ENCODE data around the gene CDKN2A. TPM values are rescaled to one million over a fixed set of nuclear protein-coding genes. Genes with fewer than 3 reads are reported as not detected.

CDKN2A gene
- polyA plus RNA-seq, 1 of the 3 experiments (the other 2 are of a cell fraction): 41.4 TPM

GRCh38 chr9:21931428-21931827, 62.8 kb downstream of the CDKN2A start (continued):
- TF ChIP-seq MXI1 (IDR thresholded peaks at IDR 0.05; ENCODE audit: low read depth, low read length): no peak
- no peak for TF ChIP-seq IRF3 (IDR thresholded peaks at IDR 0.05; ENCODE audit: low read depth, low read length)
- no peak for TF ChIP-seq SIN3A (IDR thresholded peaks at IDR 0.05; ENCODE audit: borderline replicate concordance, low read depth, low read length)

GRCh38 chr9:21927752-21928151, 66.4 kb downstream of the CDKN2A start:
- no peak overlapping the region for H2AFZ ChIP-seq (ENCODE audit: low read depth)
- no peaks in the 10 kb centered on the region for H3K36me3 ChIP-seq (replicated peaks in 1 of 2; ENCODE audit: control insufficient read depth in 1 of 2, insufficient read depth in 2 of 2, low read length in 1 of 2)
- no peaks in the 10 kb centered on the region for H3K9me2 ChIP-seq
- ChIA-PET POLR2A (no interaction called here), CTCF (no interaction called here)
- peaks cover under 1% of the 10 kb centered on the region for H3F3A ChIP-seq (replicated peaks; ENCODE audit: insufficient read depth)
- H4K20me1 ChIP-seq (ENCODE audit: insufficient read depth): no peaks in the 10 kb centered on the region
- TF ChIP-seq FOSL2 (IDR thresholded peaks at IDR 0.05; ENCODE audit: borderline replicate concordance, low read depth): no peak
- TF ChIP-seq RCOR1 (IDR thresholded peaks at IDR 0.05; ENCODE audit: low read length): no peak
- TF ChIP-seq POLR2AphosphoS5 (IDR thresholded peaks at IDR 0.05; ENCODE audit: low read depth, low read length): no peak
- no peak for TF ChIP-seq CHD2 (IDR thresholded peaks at IDR 0.05; ENCODE audit: low read length, partially characterized antibody)
- no peak for TF ChIP-seq RXRA (IDR thresholded peaks at IDR 0.05; ENCODE audit: borderline replicate concordance, low read depth)
- no peak for TF ChIP-seq TCF12 (IDR thresholded peaks at IDR 0.05)
- no peak for TF ChIP-seq ZBTB33 (IDR thresholded peaks at IDR 0.05; ENCODE audit: borderline replicate concordance, low read depth)
- TF ChIP-seq FOXJ3 (CRISPR knock-in tag; IDR thresholded peaks at IDR 0.05): no peak
- TF ChIP-seq MAX (IDR thresholded peaks at IDR 0.05; ENCODE audit: low read depth): no peak
- no peak for TF ChIP-seq TAF1 (IDR thresholded peaks at IDR 0.05; ENCODE audit: borderline replicate concordance, low read depth, low read length)
- no peak for TF ChIP-seq EP300 (IDR thresholded peaks at IDR 0.05; ENCODE audit: borderline replicate concordance in 1 of 2, low read depth in 1 of 2, low read length in 1 of 2)
- TF ChIP-seq SIN3A (IDR thresholded peaks at IDR 0.05; ENCODE audit: borderline replicate concordance, low read depth, low read length): no peak
- no peak for TF ChIP-seq NRF1 (IDR thresholded peaks at IDR 0.05; ENCODE audit: low read depth, low read length)
- no peak overlapping the region for H3K9ac ChIP-seq
- H3K9me3 ChIP-seq: no peaks in the 10 kb centered on the region
- H3K4me1 ChIP-seq (ENCODE audit: control insufficient read depth in 1 of 2, insufficient read depth in 2 of 2, low read depth in 1 of 2, low read length in 1 of 2): no peaks in the 10 kb centered on the region
- H3K4me3 ChIP-seq (ENCODE audit: low read depth in 2 of 2, low read length in 1 of 2): no peak overlapping the region
- no peaks in the 10 kb centered on the region for H3K27me3 ChIP-seq (ENCODE audit: insufficient read depth)
- no peak overlapping the region for H3K4me2 ChIP-seq
- no peaks in the 10 kb centered on the region for H3K79me2 ChIP-seq (ENCODE audit: insufficient read depth)
- no peak overlapping the region for H3K27ac ChIP-seq (ENCODE audit: low read depth in 2 of 2, low read length in 1 of 2)
- DNase-seq: no peak

Data from SK-N-SH (cell line).